Activated T-cell treated with anti-CD3 and anti-CD28 coated beads, Interleukin-2, amount 50 U/mL, for 72 hours (primary cell): ENCODE data around the gene ECSCR. TPM values are rescaled to one million over a fixed set of nuclear protein-coding genes. Genes with fewer than 3 reads are reported as not detected.
"Not testable (repeated sequence)": the region's sequence is repeated elsewhere in the genome, so short reads cannot be mapped to it uniquely, and the experiment has no call there.

Experiments
- ATAC-seq, 2 donors: fragments of 150-1000 bp; cut with Tn5 transposase; replicated peaks in 1 of 2; 2 replicates each; pipeline ENCODE4 v1.10.0; 2021; ENCODE audit warnings: moderate library complexity in 2 of 2, mild to moderate bottlenecking in 1 of 2
- DNase-seq, 2 donors: peaks; one replicate each; pipeline ENCODE4 v3.0.0; 2021 to 2022; ENCODE audit warnings: mixed read lengths in 1 of 2
- H3K27ac Mint-ChIP-seq: one replicate; pipeline ENCODE4 v1.8.0; 2022; ENCODE audit warnings: mild to moderate bottlenecking, moderate library complexity, mixed read lengths
- H3K27me3 Mint-ChIP-seq: one replicate; pipeline ENCODE4 v1.8.0; 2022; ENCODE audit warnings: low read depth, mixed read lengths
- H3K36me3 Mint-ChIP-seq, 2 donors: one replicate each; pipeline ENCODE4 v1.8.0; 2022; ENCODE audit warnings: mixed read lengths in 2 of 2, mild to moderate bottlenecking in 1 of 2; ENCODE audit not compliant: insufficient read depth in 2 of 2
- H3K4me1 Mint-ChIP-seq: one replicate; pipeline ENCODE4 v1.8.0; 2022; ENCODE audit warnings: low read depth, mixed read lengths
- H3K4me3 Mint-ChIP-seq, 2 donors: one replicate each; pipeline ENCODE4 v1.8.0; 2022; ENCODE audit warnings: mild to moderate bottlenecking in 2 of 2, mixed read lengths in 2 of 2, moderate library complexity in 2 of 2
- H3K9me3 Mint-ChIP-seq, 2 donors: one replicate each; pipeline ENCODE4 v1.8.0; 2022; ENCODE audit warnings: mixed read lengths in 2 of 2
- total RNA-seq, 2 donors: library from RNA; stranded (reverse); gene quantifications; one replicate each; pipeline ENCODE4 v1.2.3, GENCODE V29; 2022

The ECSCR gene, protein sequence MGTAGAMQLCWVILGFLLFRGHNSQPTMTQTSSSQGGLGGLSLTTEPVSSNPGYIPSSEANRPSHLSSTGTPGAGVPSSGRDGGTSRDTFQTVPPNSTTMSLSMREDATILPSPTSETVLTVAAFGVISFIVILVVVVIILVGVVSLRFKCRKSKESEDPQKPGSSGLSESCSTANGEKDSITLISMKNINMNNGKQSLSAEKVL
- 1 to 10 TPM; 1.2 to 1.4 TPM for total RNA-seq

DNA sequence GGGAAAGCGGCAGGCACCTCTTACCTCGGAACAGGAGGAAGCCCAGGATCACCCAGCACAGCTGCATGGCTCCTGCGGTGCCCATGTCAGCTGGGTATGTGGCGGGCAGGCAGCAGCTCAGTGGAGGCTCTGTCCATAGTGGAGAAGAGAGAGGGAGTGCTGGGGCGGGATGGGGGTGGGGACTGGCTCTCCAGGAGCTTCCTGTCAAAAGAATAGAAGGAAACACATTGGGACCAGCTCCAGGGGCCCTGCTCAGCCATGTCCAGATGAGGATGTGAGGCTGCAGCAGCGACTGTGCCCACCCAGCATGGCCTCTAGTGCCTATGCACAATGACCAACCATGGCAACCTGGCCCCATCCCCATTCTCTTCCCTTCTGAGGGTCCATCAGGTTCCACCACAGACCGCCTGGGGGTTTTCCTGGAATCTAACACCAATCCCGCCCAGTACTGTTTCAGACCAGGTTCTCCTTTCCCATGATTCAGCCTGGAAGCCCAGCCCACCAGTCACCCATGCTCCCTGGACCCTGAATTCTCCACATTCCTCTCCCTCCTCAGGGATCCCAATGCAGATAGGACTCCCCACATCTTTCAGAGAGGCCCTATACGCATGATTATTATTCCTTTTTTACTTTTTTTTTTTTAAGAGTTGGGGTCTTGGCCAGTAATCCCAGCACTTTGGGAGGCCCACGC is at the start of gene ECSCR:
Gene ECSCR, minus strand, starts transcription at position 158 of the 691 bp plus-strand sequence. Its CDS starts 73 bp downstream, at position 85.
- DNase-seq = no peak
- Mint-ChIP-seq H3K27ac (no peak within 1 kb of the TSS), H3K4me1 (peaks cover 40% of the 10 kb centered on the region), H3K27me3 (no peaks in the 10 kb centered on the region), H3K36me3 (no peaks in the 10 kb centered on the region), H3K9me3 (no peaks in the 10 kb centered on the region), H3K4me3 (no peak within 1 kb of the TSS)
- no peak for ATAC-seq

DNA sequence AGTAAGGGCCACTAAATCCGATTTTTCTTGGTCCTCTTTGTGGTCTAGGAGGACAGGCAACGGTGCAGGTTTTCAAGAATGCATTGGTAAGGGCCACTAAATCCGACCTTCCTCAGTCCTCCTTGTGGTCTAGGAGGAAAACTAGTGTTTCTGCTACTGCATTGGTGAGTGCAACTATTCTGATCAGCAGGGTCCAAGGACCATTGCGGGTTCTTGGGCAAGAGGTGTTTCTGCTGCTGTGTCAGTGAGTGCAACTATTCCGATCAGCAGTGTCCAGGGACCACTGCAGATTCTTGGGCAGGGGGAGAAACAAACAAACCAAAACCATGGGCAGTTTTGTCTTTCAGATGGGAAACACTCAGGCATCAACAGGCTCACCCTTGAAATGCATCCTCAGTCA is 42.2 kb upstream of the ECSCR start:
- H3K36me3 Mint-ChIP-seq, H3K4me1 Mint-ChIP-seq, DNase-seq: not testable (repeated sequence)

DNA sequence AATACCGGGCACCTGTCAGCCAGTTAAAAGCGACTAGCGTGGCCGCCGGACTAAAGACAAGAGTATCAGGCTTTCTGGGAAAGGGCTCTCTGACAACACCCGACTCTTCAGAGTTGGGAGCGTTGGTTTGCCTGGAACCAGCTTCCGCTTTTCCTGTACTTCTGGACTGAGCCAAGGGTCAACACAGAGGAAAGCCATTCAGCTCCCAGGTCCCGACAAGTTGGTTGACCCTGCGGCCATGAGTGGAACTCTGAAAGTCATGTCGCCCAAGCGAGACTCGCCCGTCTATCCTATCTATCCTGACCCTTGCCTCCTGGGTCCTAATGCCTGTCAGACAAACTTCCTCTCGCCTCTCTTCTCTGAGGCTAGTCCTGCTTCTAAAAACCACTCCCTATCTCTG is 41.3 kb upstream of the ECSCR start:
- H3K4me3 Mint-ChIP-seq = not testable (repeated sequence)

More for the DNA sequence above, 42.2 kb upstream of the ECSCR start:
- not testable (repeated sequence) for H3K4me3 Mint-ChIP-seq, H3K9me3 Mint-ChIP-seq, H3K27ac Mint-ChIP-seq, ATAC-seq
- H3K27me3 Mint-ChIP-seq = peaks cover 10% of the 10 kb centered on the region

DNA sequence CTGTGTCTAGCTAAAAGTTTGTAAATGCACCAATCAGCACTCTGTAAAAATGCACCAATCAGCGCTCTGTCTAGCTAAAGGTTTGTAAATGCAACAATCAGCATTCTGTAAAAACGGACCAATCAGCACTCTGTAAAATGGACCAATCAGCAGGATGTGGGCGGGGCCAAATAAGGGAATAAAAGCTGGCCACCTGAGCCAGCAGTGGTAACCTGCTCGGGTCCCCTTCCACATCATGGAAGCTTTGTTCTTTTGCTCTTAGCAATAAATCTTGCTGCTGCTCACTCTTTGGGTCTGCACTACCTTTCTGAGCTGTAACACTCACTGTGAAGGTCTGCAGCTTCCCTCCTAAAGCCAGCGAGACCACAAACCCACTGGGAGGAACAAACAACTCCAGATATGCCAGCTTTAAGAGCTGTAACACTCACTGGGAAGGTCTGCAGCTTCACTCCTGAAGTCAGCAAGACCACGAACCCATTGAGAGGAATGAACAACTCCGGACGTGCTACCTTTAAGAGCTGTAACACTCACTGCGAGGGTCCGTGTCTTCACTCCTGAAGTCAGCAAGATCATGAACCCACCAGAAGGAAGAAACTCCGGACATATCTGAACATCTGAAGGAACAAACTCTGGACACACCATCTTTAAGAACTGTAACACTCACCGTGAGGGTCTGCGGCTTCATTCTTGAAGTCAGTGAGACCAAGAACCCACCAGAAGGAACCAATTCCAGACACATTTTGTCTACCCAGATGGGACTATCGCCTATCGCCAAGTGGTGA is 40.7 kb upstream of the ECSCR start:
- not testable (repeated sequence) for H3K9me3 Mint-ChIP-seq, H3K4me3 Mint-ChIP-seq, DNase-seq, H3K36me3 Mint-ChIP-seq, ATAC-seq, H3K27ac Mint-ChIP-seq, H3K4me1 Mint-ChIP-seq
- H3K27me3 Mint-ChIP-seq = peaks cover 10% of the 10 kb centered on the region

More for the DNA sequence above, 41.3 kb upstream of the ECSCR start:
- not testable (repeated sequence) for ATAC-seq, H3K36me3 Mint-ChIP-seq, H3K27ac Mint-ChIP-seq, H3K4me1 Mint-ChIP-seq, H3K9me3 Mint-ChIP-seq, DNase-seq
- peaks cover 10% of the 10 kb centered on the region for H3K27me3 Mint-ChIP-seq

DNA sequence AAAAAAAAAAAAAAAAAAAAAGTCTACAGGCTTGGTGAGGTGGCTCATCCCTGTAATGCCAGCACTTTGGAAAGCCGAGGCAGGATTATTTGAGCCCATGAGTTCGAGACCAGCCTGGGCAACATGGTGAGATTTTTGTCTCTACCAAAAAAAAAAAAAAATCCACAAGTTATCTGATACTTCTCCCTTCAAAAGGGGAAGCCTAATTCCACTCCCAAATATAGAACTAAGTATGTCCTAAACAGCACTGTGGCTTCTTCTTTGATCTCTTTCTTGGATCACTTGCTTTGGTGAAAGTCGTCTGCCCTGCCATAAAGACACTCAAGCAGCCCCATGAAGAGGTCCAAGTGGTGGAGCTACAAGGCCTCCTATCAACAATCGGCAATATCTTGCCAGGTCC is 38.8 kb upstream of the ECSCR start:
- Mint-ChIP-seq H3K4me3 (no peak overlapping the region), H3K27me3 (peaks cover 10% of the 10 kb centered on the region), H3K9me3 (no peaks in the 10 kb centered on the region), H3K27ac (no peak overlapping the region), H3K36me3 (no peaks in the 10 kb centered on the region), H3K4me1 (no peaks in the 10 kb centered on the region)
- DNase-seq = no peak
- ATAC-seq = no peak

DNA sequence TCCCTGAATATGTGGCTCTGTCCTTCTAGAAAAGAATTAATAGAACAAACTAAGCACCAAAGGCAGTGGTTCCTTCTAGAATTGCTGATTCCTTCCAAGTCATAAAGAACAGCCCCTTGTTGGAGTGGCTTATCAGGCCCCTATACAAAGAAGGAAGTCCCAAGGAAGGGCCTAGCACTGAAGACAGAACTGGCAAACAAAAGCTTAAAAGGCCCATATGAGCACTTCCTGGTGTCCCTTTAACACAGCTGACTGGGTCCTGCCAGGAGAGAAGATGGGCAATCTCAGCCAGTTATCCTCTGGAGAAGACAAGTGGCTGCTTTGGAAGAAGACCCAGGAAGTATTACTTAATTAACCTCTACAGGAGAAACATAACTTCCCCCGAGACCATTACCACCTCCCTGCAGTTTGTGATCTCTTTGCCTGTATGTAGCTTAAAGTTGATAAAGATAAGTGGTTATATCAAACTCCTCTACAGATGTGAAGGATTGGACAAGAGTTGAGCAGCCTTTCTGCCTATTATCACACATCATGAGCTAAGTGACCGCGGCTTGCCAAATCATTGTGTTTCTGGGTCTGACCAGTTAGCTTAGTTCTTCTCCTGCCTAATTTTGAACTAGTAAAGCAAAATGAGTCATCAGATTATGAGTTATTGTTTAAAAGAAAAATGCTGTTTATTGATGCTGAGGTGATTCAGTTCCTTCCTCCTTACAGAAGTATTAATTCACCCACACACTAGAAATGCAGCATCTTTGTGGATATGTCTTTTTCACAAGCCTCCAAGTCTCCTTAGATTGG is 33.3 kb upstream of the ECSCR start:
- Mint-ChIP-seq H3K9me3 (no peaks in the 10 kb centered on the region), H3K4me3 (peak overlapping the region in 1 of 2 donors; percentile 16), H3K36me3 (no peaks in the 10 kb centered on the region), H3K27me3 (no peaks in the 10 kb centered on the region), H3K4me1 (peaks cover 21% of the 10 kb centered on the region), H3K27ac (peak overlapping the region; percentile 73)
- ATAC-seq (peak; percentile 45 to 78), DNase-seq (no peak)

DNA sequence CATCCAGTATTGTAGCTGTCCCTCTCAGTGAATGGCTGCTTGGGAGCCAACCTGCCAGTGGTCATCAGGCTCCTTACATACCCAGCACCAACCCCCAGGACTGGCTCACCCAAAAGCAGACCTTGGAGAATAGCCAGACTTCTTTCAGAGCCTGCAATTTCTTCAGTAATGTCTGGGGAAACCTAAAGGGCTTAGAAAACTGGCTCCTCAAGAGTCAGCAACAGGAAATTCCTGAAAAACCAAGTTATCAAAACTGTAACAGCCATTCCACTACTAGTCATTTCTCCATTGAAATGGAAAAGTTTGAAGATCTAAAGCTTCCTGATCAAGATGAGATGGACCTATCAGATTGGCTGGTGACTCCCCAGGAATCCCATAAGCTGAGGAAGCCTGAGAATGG is 32.3 kb upstream of the ECSCR start:
- Mint-ChIP-seq H3K36me3 (no peaks in the 10 kb centered on the region), H3K9me3 (no peaks in the 10 kb centered on the region), H3K27ac (no peak overlapping the region), H3K4me3 (no peak overlapping the region), H3K27me3 (no peaks in the 10 kb centered on the region), H3K4me1 (peaks cover 21% of the 10 kb centered on the region)
- no peak for DNase-seq
- ATAC-seq = no peak

DNA sequence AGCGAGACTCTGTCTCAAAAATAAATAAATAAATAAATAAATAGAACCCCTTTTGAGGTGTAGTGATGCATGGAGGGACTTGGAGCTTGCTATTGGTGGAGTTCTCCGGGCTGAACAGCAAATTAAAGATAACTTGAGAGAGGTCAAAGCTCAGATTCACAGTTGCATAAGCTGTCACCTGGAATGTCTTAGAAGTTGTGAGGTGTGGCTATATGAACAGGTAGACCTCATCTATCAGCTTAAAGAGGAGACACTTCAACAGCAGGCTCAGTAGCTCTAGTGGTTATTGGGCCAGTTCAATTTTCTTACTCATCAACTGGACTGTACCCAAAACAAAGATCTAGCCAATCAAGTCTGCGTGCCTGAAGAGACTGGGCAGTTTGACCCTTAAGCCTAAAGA is 31.7 kb upstream of the ECSCR start:
- Mint-ChIP-seq H3K27ac (no peak overlapping the region), H3K4me3 (no peak overlapping the region), H3K4me1 (peaks cover 21% of the 10 kb centered on the region), H3K36me3 (no peaks in the 10 kb centered on the region), H3K27me3 (no peaks in the 10 kb centered on the region), H3K9me3 (no peaks in the 10 kb centered on the region)
- ATAC-seq = no peak
- no peak for DNase-seq

DNA sequence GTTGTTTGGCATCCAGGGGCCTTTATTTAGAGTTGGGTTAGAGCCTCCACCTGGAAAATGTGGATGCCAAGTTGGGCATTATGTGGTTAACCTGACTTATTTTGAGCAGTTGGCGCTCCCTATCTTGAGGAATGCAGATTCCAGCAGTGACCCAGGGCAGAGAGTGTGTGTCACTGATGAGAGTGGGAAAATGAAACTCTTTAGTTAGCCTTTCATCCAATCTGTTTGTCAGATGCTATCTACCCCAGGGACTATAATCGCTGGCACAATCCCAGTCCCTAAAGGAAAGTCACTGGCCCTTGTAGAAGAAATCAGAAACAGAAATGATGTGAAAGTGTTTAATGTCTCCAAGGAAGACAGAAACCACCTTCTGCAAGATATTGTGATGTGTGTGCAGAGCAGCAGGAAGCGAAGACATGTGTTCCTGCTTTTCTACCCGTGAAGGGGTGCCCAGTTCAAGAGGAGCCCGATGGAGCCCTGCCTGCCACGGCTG is 30.2 kb upstream of the ECSCR start:
- Mint-ChIP-seq H3K9me3 (no peaks in the 10 kb centered on the region), H3K4me1 (peaks cover 31% of the 10 kb centered on the region), H3K27ac (no peak overlapping the region), H3K4me3 (peak overlapping the region; percentile 16 to 25), H3K36me3 (no peaks in the 10 kb centered on the region), H3K27me3 (no peaks in the 10 kb centered on the region)
- ATAC-seq = no peak
- no peak for DNase-seq

DNA sequence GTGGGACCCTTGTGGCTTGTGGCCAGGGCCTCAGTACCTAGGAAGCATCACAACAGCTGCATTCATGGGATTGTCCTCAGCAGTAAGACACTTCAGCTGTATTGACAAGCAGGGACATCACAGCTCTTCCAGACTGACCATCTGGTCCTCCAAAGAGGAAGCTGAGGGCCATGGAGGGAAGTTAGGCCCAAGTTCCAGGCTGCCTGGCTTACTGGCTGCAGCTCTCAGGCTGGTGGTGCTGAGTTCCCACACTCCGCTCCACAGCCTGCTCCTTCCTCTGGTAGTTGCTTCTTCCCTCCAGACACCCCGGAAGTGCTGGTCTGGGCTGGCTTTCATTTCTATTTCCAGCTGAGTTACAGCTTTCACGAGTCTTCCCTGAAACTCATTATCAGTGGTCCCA is 25.7 kb upstream of the ECSCR start:
- ATAC-seq (no peak), DNase-seq (no peak)
- peak overlapping the region in 1 of 2 donors; percentile 24 for H3K4me3 Mint-ChIP-seq
- H3K4me1 Mint-ChIP-seq = peaks cover 21% of the 10 kb centered on the region
- H3K36me3 Mint-ChIP-seq = no peaks in the 10 kb centered on the region
- no peak overlapping the region for H3K27ac Mint-ChIP-seq
- no peaks in the 10 kb centered on the region for H3K27me3 Mint-ChIP-seq
- no peaks in the 10 kb centered on the region for H3K9me3 Mint-ChIP-seq

DNA sequence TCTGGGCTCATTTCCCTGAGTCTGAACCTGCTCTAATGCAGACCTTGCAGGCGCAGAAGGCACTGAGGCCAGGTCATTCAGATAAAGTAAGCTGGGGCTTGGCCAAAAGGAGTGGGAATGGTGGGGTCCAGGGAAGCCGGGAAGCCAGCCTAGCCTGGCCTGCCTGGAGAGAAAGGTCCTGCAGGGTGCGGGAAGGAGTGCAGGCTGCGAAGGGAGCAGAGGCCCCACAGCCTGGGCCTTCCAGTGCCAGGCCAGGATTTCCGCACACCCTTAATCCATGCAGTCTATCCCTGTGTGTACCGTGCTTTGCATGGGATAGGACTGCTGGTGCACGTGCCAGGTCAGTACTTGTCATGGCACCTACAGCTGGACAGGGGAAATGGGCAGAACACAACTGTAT is 23.7 kb upstream of the ECSCR start:
- no peaks in the 10 kb centered on the region for H3K27me3 Mint-ChIP-seq
- no peak overlapping the region for H3K4me3 Mint-ChIP-seq
- H3K36me3 Mint-ChIP-seq = peaks cover 0 to 6% of the 10 kb centered on the region in 2 donors
- H3K4me1 Mint-ChIP-seq = peaks cover 29% of the 10 kb centered on the region
- no peaks in the 10 kb centered on the region for H3K9me3 Mint-ChIP-seq
- ATAC-seq = no peak
- no peak overlapping the region for H3K27ac Mint-ChIP-seq
- no peak for DNase-seq

DNA sequence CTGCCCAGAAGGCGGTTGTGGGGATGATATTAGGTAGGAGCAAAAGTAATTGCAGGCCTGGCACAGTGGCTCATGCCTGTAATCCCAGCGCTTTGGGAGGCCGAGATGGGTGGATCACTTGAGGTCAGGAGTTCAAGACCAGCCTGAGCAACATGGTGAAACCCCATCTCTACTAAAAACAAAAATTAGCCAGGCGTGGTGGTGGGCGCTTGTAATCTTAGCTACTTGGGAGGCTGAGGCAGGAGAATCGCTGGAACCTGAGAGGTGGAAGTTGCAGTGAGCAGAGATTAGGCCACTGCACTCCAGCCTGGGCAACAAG is 20.3 kb upstream of the ECSCR start:
- ATAC-seq, DNase-seq, H3K27me3 Mint-ChIP-seq, H3K9me3 Mint-ChIP-seq: not testable (repeated sequence)
- H3K27ac Mint-ChIP-seq = peak overlapping the region; percentile 98
- H3K4me1 Mint-ChIP-seq = peaks cover 45% of the 10 kb centered on the region
- peak overlapping the region; percentile 80 to 94 for H3K4me3 Mint-ChIP-seq
- H3K36me3 Mint-ChIP-seq = peaks cover 14 to 18% of the 10 kb centered on the region in 2 donors
